ENCODE measurements around the gene KRTAP12-1. TPM values are rescaled to one million over a fixed set of nuclear protein-coding genes. Genes with fewer than 3 reads are reported as not detected.

KRTAP12-1 gene
- total RNA-seq, 1 donor from 2014 or later: not detected

- Mint-ChIP-seq H3K4me3 (no peak overlapping the region), H3K9me3 (peaks cover 2% of the 10 kb centered on the region), H3K4me1 (no peaks in the 10 kb centered on the region), H3K36me3 (ENCODE audit: low read depth) (no peaks in the 10 kb centered on the region), H3K27ac (ENCODE audit: unreplicated experiment) (no peak overlapping the region), H3K27me3 (ENCODE audit: low read depth) (no peaks in the 10 kb centered on the region)
- no peak for DNase-seq (ENCODE audit: low read depth, low spot score)
- no peak for TF ChIP-seq CTCF (conservative IDR thresholded peaks at IDR 0.05)
Observed at GRCh38 chr21:44653123-44653522, 28.8 kb downstream of the KRTAP12-1 start.

GRCh38 chr21:44650973-44651675 lies 30.8 kb downstream of the KRTAP12-1 start:
- no peak for DNase-seq (ENCODE audit: low read depth, low spot score)
- no peak overlapping the region for H3K4me3 Mint-ChIP-seq
- TF ChIP-seq CTCF (conservative IDR thresholded peaks at IDR 0.05): no peak

GRCh38 chr21:44650265-44650972 lies 31.5 kb downstream of the KRTAP12-1 start:
- no peak for DNase-seq (ENCODE audit: low read depth, low spot score)
- no peaks in the 10 kb centered on the region for H3K4me1 Mint-ChIP-seq
- no peaks in the 10 kb centered on the region for H3K36me3 Mint-ChIP-seq (ENCODE audit: low read depth)
- H3K4me3 Mint-ChIP-seq: no peak overlapping the region
- no peak overlapping the region for H3K27ac Mint-ChIP-seq (ENCODE audit: unreplicated experiment)
- no peaks in the 10 kb centered on the region for H3K9me3 Mint-ChIP-seq
- peaks cover 6% of the 10 kb centered on the region for H3K27me3 Mint-ChIP-seq (ENCODE audit: low read depth)
- TF ChIP-seq CTCF (conservative IDR thresholded peaks at IDR 0.05): no peak

More at GRCh38 chr21:44650973-44651675, 30.8 kb downstream of the KRTAP12-1 start:
- Mint-ChIP-seq H3K9me3 (no peaks in the 10 kb centered on the region), H3K27ac (ENCODE audit: unreplicated experiment) (no peak overlapping the region), H3K4me1 (no peaks in the 10 kb centered on the region), H3K27me3 (ENCODE audit: low read depth) (peaks cover 6% of the 10 kb centered on the region), H3K36me3 (ENCODE audit: low read depth) (no peaks in the 10 kb centered on the region)

- H3K27me3 Mint-ChIP-seq (ENCODE audit: low read depth): peaks cover 6% of the 10 kb centered on the region
- H3K4me3 Mint-ChIP-seq: no peak overlapping the region
- H3K36me3 Mint-ChIP-seq (ENCODE audit: low read depth): peaks cover 2% of the 10 kb centered on the region
- peaks cover 5% of the 10 kb centered on the region for H3K9me3 Mint-ChIP-seq
- H3K4me1 Mint-ChIP-seq: no peaks in the 10 kb centered on the region
- H3K27ac Mint-ChIP-seq (ENCODE audit: unreplicated experiment): no peak overlapping the region
- TF ChIP-seq CTCF (conservative IDR thresholded peaks at IDR 0.05): no peak
- no peak for DNase-seq (ENCODE audit: low read depth, low spot score)
Observed at GRCh38 chr21:44649521-44650100, 32.4 kb downstream of the KRTAP12-1 start.

DNA sequence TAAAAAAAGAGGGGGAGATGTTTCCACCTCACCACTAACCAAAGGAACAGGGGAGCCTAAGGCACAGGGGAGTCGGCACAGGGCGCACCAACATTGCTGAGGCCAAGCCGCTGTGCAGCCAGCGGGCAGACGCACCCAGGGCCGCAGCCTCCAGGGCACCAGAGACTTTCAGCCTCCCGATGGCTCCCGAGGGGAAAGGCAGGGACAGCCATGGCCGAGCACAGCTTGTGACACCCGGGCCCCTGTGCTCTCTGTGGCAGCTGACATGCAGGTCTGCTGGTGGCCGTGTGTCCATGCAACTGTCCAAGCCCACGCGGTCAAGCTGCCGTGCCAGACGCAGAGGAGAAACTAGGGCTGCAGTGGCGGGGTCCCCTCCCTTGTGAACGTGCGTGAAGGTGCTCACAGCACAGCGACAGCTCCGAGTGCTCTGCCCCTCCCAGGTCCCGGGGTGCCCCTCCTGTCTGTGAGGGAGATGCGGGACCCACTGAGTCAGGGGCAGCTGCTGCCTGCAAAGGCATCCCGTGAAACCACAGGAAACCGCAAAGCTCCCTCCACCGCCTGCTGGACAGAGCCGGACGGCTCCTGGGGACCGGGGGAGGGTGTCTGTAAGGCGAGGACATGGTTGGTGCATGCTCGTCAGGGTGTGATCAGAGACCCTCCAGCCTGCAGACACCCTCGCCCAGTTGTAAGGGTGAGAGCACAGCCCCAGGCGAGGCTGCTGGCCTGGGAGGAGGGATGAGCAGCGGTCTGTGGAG lies 33.2 kb downstream of the KRTAP12-1 start:
- no peak overlapping the region for H3K4me3 Mint-ChIP-seq
- peaks cover 2% of the 10 kb centered on the region for H3K36me3 Mint-ChIP-seq (ENCODE audit: low read depth)
- no peak overlapping the region for H3K27ac Mint-ChIP-seq (ENCODE audit: unreplicated experiment)
- DNase-seq (ENCODE audit: low read depth, low spot score): no peak
- no peak for TF ChIP-seq CTCF (conservative IDR thresholded peaks at IDR 0.05)
- H3K4me1 Mint-ChIP-seq: no peaks in the 10 kb centered on the region
- peaks cover 6% of the 10 kb centered on the region for H3K27me3 Mint-ChIP-seq (ENCODE audit: low read depth)
- peaks cover 7% of the 10 kb centered on the region for H3K9me3 Mint-ChIP-seq
